HG03103 (cell line): ENCODE measurements around the gene IMMP2L.
A peak's percentile ranks its signal among the peaks of the same experiment; 100 is the strongest.
"Not testable (repeated sequence)": the region's sequence is repeated elsewhere in the genome, so short reads cannot be mapped to it uniquely, and the experiment has no call there.

Experiments
- ATAC-seq: cut with Tn5 transposase; IDR thresholded peaks from one replicate; pipeline ENCODE4 v1.9.1; 2021; ENCODE audit warnings: low read depth; ENCODE audit not compliant: unreplicated experiment

Gene IMMP2L

DNA sequence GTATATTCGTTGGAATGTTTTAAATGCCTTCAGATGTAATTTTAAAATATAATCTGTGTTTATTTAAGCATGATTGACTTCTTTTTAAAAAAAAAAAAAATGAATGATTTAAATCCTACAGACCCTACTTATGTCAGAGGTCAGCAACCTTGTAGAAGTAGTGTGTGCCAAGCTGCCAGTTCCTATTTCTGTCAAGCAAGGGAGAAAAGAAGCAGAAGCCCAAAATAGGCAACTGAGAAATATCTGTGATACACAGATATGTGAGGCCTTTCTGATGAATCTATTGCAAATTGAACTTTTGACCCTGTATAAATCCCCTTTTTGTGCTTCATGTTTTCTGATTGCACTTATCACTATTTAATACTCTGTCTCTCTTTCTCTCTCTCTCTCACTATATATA, 271.9 kb downstream of the IMMP2L start:
- no peak for ATAC-seq

DNA sequence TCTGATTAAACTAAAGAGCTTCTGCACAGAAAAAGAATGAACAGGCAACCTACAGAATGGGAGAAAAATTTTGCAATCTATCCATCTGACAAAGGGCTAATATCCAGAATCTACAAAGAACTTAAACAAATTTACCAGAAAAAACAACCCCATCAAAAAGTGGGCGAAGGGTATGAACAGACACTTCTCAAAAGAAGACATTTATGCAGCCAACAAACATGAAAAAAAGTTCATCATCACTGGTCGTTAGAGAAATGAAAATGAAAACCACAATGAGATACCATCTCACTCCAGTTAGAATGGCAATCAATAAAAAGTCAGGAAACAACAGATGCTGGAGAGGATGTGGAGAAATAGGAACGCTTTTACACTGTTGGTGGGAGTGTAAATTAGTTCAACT, 273.9 kb downstream of the IMMP2L start:
- not testable (repeated sequence) for ATAC-seq

DNA sequence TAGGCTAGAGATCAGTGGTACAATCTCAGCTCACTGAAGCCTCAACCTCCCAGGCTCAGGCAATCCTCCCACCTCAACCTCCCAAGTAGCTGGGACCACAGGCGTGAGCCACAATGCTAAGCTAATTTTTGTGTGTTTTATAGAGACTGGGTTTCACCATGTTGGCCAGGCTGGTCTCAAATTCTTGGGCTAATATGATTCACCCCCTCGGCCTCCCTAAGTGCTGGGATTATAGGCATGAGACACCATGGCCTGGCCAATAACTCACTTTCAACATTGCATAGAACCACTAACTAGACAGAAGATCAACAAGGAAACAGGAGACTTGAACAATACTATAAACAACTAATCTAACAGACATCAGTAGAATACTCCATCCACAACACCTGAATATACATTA, 279.7 kb downstream of the IMMP2L start:
- no peak for ATAC-seq

DNA sequence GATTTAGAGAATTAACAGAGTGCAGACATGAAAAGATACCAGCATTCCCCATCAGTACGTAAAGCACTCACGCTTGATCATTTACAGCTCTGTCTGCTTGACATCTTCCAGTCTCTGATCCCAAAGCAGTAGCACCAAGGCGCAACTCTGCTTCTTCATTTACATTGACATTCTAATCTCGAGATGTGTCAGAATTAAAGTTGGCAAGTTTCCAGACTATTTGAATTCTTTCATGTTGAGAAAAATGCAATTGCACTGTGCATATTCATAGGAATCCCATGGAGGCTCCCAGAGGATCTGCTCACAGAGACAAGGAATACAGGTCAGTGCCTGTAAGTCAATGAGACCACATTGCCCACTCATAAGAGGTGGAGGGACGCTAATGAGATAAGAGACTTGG, 287.4 kb downstream of the IMMP2L start:
- ATAC-seq = no peak

DNA sequence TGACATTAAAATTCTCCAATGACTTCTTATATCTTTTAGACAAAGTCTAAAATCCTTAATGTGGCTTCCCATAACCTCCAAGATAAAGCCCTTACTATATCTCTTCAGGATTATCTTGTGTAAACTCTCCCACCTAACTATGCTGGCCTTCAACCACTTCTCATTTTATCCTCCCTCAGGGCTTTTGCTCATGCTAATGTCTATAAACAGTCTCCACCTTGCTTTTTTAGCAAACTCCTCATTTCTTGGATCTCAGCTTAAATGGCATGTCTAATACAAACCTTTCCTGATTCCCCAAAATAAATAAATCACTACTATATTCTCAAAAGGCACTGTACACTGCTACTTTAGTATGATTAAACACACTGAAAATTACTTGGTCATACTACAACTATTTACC, 290.2 kb downstream of the IMMP2L start:
- ATAC-seq = no peak

DNA sequence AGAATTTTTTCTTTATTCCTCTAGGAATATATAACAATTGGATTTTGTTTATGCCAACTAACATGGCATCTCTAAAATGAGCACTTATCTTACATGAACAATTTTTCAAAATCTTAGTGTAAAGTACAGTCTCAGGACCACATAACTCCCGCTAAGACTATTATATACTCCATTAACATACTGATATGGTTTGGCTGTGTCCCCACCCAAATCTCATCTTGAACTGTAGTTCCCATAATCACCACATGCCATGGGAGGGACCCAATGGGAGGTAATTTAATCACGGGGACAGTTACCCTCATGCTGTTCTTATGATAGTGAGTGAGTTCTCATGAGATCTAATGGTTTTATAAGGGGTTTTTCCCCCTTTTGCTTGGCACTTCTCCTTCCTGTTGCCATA, 291.5 kb downstream of the IMMP2L start:
- not testable (repeated sequence) for ATAC-seq

DNA sequence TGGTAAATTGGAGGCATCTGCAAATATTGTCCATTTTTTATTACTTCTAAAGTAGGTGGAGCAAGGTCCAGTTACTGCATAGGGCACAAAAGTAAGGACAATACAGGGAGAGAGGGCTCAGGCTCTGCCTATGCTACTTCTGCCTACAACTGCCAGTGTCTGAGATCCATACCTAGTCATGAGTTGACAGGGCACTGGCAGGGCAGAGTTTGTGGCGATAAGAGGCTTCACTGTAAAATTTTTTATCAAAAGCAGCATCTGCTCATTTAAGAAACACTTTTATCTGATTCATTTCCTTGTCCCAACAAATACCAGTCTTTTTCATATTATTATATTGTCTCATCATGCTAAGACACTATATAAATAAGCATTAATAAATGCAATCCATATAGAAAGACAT, 293.4 kb downstream of the IMMP2L start:
- no peak for ATAC-seq

DNA sequence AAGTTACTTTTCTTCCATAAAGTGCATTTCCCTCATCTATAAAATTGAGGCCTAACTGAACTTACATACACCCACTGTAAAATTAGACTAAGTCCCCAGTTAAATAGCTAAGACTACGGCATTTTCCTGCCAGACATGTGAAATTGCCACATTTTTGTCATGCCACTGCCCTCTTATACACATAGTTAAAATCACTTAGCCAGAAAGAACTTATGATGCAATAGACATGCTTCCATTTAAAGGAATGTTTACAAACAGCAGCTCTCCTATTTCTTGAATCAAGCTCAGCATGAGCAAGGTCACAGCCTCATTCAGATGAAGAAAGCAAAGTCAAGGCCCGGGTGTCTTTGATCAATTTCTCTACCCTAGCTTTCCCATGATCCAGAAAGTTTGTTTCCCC, 295.7 kb downstream of the IMMP2L start:
- ATAC-seq = no peak

DNA sequence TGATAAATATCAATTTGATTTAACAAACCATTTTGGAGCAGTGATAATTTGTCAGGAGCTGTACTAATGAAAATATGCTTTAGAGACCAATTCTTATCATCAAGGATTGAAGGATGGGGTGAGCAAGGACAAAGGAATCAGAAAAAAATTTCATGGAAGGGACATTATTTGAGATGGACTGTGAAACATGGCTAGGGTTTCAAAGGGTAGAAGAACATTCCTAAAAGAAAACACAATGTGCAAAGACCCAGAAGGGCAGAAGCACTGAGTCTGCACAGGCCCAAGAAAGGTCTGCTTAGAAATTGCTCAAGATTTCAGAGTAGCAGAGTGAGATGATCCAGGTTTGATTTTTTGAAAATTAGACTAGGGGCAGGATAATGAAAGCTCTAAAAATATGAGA, 296.9 kb downstream of the IMMP2L start:
- ATAC-seq = no peak

DNA sequence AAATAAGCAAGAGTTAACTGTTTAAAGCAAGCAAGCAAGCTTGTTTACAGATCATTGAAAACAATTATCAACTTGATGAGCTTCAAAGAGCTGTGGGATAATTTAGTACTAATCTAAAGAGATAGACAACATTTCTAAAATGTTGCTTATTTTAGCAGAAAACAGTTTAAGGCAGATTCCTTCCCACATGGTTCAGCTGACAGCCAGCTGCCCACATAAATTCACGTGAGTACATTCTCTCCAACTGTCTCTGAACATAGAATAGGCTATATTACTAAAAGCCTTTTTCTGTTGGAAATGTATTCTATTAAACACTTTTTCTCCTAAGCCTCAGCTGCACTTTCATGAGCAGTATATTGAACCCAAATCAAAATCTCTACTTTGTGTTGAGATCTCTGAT, 297.3 kb downstream of the IMMP2L start:
- ATAC-seq = no peak

DNA sequence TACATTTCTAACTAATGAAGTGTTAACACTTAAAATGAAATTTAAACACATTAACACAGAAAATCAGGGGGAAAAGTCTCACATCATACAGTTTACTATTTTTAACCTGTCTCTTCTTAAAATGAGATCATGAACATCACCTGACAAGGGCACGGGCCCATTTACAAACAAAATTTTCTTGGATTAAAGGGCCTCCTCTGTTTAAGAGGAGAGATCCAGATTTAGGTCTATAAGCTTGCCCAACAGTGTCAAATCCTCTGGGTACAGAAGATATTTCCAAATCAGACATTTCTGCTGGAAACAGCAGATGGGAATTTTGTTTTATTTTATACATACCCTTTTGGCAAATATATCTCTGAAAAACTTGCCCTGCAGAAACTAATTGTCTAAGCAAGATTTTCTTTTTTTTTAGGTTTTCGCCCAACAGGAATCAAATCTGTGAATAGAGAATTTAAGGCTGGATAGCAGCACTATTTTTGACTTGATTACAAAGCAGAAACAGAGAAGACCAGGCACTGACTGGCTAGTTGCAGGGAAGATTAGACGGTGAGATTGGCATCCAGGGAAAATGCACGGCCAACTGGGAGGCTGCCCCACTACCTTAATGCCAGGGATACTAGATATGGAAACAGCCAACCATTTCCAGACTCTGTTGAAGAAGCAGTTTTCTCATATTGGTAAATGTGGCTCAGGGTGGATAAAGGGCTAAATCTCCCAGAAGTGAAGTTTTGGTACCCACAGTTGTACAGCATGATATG, 298.0 kb downstream of the IMMP2L start:
- ATAC-seq = no peak

DNA sequence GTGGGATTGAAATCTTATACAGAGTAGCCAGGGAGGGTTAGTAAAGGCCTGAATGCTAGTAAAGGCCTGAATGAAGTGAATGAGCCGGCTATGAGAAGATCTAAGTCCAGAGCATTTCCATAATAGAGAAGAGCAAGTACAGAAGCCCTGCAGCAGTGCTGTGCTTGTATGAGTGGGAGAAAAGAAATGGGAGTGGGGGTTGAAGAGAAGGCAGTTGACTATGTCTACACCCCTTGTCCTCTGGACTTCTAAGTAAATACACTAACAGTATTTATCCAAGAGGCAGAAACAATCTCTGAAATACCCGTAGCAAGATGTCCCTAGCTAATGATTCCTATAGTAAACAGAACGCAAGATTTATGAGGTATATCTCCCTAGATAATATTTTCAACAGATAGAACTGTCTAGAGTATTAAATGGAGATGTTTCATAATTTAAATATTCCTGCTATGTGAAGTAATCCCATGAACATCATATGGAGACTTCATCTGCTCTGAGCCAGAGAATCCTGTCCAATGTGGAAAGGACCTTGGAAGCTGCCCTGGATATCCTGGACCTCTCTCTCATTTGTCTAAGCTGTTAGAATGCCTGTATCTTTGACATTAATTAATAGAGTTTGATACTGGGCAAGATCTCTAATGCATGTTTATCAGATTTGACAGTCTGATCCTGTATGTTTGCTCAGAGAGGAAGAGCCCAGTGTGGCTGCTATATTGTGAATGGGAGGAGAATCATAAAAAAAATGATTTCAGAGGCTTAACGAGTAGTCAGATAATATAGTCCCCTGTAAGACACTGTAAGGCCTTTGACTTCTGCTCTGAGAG, 299.8 kb downstream of the IMMP2L start:
- no peak for ATAC-seq

DNA sequence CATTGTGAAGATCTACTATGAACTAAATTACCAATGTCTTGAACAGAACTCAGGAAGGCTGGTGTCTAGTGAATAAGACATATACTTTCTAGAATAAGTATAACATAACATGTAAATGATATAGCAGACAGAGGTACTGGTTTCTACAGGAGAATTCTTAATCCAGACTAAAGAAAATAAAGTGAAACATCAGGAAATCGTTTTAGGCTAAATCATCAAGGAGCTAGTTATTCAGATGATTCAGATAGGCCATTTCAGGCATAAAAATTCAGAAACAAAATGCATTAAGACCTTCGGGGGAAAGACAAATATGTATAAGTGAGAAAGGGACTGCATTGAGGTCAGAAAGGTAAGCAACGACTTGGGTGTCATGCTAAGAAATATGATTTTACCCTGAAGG, 300.8 kb downstream of the IMMP2L start:
- ATAC-seq = no peak

DNA sequence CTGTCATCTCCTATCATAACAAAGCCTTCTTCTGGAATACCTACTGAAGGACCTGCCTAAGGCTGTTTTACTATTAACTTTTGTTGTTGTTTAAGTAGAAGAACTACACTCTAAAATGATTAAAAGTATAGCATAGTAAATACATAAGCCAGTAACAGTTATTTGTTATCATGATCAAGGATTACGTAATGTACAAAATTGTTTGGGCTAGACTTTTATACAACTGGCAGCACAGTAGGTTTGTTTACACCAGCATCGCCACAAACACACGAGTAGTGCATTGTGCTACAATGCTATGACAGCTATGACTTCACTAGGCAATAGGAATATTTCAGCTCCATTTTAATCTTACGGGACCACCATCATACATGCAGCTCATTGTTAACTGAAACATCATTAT, 302.3 kb downstream of the IMMP2L start:
- no peak for ATAC-seq

DNA sequence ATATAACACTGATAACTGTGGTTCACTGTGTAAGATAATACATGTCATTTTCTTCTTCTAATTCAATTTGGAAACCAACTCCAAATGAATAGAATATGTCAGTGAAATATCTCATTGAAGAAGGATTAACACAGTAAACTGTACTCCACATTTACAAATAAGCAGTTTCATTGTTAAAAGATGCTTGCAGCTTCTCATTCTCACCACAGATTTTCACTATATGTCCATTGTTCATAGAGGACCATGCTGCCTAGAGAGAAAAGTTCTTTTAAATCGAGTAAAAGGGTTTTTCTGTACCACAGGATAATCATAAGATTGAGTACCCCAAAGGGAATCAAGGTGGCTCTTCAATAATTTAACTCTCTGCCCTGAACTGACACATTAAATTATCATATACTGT, 305.9 kb downstream of the IMMP2L start:
- no peak for ATAC-seq

DNA sequence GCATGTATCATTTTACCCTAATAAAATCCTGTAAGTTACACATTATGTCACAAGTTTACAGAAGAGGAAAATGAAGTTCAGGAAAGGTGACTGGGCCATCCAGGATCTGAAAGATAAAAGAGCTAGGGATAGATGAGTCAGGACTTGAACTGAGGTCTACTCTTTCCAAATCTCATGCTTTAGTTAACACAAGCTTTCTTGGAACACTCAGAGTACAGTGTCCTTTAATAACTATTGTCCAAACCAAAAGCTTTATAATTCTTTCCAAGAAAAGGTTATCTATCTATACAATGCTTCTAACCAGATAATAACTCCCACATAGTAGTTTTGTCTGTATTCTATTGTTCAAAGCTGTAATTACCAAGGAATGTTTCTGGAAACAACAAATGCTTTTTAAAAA, 306.7 kb downstream of the IMMP2L start:
- ATAC-seq = no peak

DNA sequence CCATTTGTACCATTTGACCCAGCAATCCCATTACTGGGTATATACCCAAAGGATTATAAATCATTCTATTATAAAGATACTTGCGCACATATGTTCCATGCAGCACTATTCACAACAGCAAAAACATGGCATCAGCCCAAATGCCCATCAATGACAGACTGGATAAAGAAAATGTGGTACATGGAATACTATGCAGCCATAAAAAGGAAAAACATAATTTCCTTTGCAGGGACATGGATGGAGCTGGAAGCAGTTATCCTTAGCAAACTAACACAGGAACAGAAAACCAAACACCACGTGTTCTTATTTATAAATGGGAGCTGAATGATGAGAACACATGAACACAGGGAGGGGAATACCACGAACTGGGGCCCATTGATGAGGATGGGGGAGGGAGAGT, 310.9 kb downstream of the IMMP2L start:
- not testable (repeated sequence) for ATAC-seq

DNA sequence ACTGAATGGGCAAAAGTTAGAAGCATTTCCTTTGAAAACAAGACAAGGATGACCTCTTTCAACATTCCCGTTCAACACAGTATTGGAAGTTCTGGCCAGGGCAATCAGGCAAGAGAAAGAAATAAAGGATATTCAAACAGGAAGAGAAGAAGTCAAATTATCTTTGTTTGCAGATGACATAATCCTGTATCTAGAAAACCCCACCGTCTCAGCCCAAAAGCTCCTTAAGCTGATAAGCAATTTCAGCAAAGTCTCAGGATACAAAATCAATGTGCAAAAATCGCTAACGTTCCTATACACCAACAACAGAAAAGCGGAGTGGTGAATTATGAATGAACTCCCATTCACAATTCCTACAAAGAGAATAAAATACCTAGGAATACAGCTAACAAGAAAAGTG, 312.5 kb downstream of the IMMP2L start:
- ATAC-seq = not testable (repeated sequence)

DNA sequence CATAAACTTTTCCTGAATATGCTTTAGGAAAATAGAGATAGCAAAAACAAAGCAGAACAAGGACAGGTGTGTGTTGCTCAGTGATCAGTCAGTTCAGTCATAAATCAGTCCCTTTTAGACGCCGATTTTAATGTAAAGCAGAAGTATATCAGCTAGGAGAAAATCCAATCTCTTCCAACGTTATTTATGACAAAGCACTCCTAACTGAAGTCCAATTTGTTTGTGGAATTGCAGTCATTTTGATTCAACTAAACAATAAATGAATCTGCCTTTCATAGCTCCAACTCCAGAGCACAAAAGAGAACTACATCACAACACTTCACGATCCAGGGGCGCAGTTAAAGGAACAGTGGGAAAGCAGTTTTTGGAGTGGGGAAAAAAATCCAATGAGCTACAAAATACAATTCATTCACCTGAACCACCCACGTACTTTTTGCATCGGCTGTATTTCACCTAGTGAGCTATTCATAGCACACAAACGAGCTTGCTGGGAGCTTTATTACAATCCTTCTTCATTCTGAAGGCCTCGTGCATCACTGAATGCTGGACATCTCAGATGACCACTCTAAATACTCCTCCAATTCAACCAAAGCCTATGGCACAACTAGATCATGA, 320.0 kb downstream of the IMMP2L start:
- no peak for ATAC-seq

DNA sequence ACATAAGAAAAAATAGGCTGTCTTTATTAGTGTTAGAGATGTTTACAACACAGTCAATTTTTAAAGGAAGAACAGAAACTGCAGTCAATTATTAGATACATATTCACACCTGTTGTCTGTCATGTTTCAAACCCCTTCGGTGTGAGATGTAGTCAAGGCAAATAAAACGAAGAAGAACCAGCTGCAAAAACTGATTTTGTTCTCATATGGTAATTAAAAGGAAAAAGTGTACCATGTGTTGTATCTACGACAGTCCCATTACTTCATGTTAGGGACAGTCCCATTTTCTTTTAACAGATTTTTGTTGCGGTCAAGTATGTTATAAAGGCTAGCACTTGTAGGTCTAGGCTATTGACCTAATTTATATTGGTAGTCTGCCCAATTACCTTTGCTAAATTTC, 321.9 kb downstream of the IMMP2L start:
- ATAC-seq = peak; percentile 51

DNA sequence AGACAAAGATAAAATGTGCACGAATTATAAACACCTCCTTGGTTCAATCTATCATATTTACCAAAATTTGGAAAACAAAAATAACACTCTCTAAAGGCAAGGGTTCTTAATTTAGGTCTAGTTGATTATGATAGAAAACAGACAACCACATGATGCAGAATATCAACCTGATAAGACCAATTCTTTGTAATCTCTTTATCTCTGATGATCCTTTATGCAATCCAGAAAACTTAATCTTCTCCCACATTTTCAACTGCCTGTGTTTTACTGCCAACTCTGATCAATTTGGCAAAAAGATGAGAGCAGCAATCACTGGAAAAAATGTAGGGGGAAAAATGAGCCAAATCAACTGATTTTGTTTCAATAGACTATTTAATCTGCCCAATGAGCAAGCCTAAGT, 322.9 kb downstream of the IMMP2L start:
- ATAC-seq = no peak

DNA sequence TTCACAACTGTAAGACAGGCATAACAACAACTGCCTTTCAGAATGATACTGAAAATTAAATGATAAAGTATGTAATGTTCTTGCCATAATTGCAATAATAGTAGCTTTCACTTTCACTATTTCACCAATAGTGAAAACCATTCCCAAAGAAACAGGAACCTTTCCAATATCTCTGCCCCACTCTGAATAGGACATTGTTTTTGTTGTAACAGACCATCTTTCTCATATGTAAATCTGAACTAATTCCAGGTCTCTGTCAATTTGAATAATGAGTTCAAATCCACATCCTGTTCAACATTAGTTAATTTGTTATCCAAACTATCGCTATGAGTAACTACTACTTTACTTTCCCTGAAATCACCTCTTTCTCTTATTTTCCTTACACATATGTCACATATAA, 323.4 kb downstream of the IMMP2L start:
- no peak for ATAC-seq
